IPS-18a (cell line): ENCODE data around the gene LCLAT1.

Experiments used
- H3K27ac ChIP-seq: one replicate; pipeline ENCODE4 v1.5.1; 2013; ENCODE audit warnings: low read length
- H3K27me3 ChIP-seq: one replicate; pipeline ENCODE4 v1.6.1; 2013; ENCODE audit warnings: mild to moderate bottlenecking, low read length; ENCODE audit not compliant: control insufficient read depth, insufficient read depth
- H3K36me3 ChIP-seq: one replicate; pipeline ENCODE4 v1.6.1; 2013; ENCODE audit warnings: low read depth, low read length; ENCODE audit not compliant: control insufficient read depth
- H3K4me1 ChIP-seq: one replicate; pipeline ENCODE4 v1.6.1; 2013; ENCODE audit warnings: low read depth, low read length; ENCODE audit not compliant: control insufficient read depth
- H3K4me3 ChIP-seq: one replicate; pipeline ENCODE4 v1.5.1; 2013; ENCODE audit warnings: low read length
- H3K9ac ChIP-seq: one replicate; pipeline ENCODE4 v1.6.1; 2013; ENCODE audit warnings: mild to moderate bottlenecking, low read length, moderate library complexity
- H3K9me3 ChIP-seq: one replicate; pipeline ENCODE4 v1.6.1; 2013; ENCODE audit warnings: low read depth, low read length; ENCODE audit not compliant: control insufficient read depth

Gene LCLAT1

DNA sequence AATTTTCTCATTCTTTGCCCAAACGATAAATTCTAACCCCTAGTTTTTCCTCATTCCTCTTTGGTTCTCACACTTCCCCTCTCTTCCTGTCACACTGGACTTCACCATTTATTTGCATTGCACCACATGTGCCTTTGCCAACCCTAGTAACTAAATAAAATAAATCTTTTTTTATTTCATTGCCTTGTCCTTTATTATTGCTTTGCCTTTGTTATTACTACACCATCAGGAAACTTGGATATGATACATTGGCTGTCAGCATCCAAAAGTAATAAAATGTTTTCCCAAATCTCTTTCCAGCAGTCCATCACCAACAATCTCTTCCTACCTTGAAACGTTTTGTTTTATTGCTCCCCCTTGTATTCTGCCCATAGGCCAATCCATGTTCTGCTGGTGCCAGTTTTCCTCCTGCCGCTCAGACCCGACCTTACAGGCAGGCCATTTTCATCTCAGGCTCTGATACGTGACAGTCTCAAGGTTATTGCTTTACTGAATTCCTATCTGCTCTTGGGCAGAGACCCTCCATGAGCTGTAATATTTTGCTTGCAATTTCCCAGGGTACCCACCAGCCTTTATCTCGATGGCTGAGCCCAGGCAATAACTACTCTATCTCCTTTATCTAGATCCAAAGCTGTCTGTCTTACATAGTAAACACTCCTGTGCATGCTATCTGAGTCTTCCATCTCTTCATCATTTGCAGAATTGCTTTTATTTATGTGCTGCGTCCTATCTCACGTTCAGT lies 19.3 kb upstream of the LCLAT1 start:
- Histone ChIP-seq H3K27ac (no peak overlapping the region), H3K9ac (no peak overlapping the region), H3K4me3 (no peak overlapping the region), H3K27me3 (no peaks in the 10 kb centered on the region), H3K4me1 (no peaks in the 10 kb centered on the region), H3K36me3 (no peaks in the 10 kb centered on the region), H3K9me3 (no peaks in the 10 kb centered on the region)

DNA sequence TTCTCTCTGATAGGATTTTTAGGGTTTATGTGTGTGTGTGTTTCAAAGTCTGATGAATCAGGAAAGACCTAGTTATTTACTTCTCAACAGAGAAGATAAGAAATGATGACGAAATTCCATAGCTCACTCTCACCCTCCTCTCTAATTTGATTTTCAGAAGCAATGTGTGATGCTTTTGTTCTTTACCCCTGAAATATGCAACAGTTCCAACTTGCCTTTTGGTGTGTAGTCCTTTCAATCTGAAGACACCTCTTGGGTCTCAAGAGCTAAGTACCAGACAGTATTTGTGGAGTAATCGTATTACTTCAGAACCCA lies 18.7 kb upstream of the LCLAT1 start:
- H3K9ac ChIP-seq = no peak overlapping the region

GRCh38 chr2:30428827-30429461 lies 18.1 kb upstream of the LCLAT1 start:
- Histone ChIP-seq H3K9me3 (no peaks in the 10 kb centered on the region), H3K4me3 (no peak overlapping the region), H3K36me3 (no peaks in the 10 kb centered on the region), H3K27ac (no peak overlapping the region), H3K4me1 (no peaks in the 10 kb centered on the region), H3K27me3 (no peaks in the 10 kb centered on the region), H3K9ac (no peak overlapping the region)

More for the DNA sequence above, 18.7 kb upstream of the LCLAT1 start:
- H3K4me1 ChIP-seq = no peaks in the 10 kb centered on the region
- H3K9me3 ChIP-seq = no peaks in the 10 kb centered on the region
- H3K36me3 ChIP-seq = no peaks in the 10 kb centered on the region
- no peak overlapping the region for H3K4me3 ChIP-seq
- no peaks in the 10 kb centered on the region for H3K27me3 ChIP-seq
- no peak overlapping the region for H3K27ac ChIP-seq

DNA sequence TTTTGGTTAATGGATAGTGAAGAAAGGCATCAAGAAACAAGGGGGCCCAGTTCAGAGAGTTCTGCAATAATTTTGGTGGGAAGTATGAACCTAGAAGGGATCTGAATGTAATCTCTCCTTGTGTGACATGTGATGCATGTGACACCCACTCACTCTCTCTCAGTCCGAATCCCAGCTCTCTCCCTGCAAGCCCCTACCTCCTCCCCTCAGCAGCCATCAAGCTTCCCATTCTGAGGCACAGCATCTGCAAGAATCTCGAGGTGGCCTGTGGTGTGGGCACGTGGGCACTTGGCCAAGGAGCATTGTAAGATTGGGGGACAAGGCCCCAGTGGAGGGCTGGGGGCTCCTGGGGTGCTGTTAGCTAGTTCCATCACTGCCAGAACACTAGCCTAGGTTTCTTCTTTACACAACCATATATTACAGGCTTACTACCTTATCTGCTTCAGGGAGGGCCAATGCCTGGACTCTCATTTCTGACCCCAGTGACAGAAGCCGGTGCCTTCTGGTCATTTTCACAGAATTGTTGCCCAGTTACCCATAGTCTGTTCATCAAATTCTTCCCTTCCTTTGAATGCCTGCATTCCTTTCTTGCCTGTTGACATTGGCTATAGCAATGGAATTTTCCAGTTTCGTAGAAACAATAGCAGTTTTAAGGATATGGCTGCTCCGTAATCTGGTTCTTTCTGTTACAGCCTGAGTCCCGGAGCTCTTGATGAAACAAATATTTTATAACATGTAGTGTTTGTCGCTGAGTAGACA lies 13.3 kb upstream of the LCLAT1 start:
- no peak overlapping the region for H3K27ac ChIP-seq
- no peak overlapping the region for H3K9ac ChIP-seq
- no peaks in the 10 kb centered on the region for H3K36me3 ChIP-seq
- H3K27me3 ChIP-seq = no peaks in the 10 kb centered on the region
- no peaks in the 10 kb centered on the region for H3K4me1 ChIP-seq
- no peaks in the 10 kb centered on the region for H3K9me3 ChIP-seq
- H3K4me3 ChIP-seq = no peak overlapping the region

GRCh38 chr2:30434708-30435107 lies 12.3 kb upstream of the LCLAT1 start:
- Histone ChIP-seq H3K36me3 (no peaks in the 10 kb centered on the region), H3K9ac (no peak overlapping the region), H3K4me3 (no peak overlapping the region), H3K9me3 (no peaks in the 10 kb centered on the region), H3K27me3 (no peaks in the 10 kb centered on the region), H3K27ac (no peak overlapping the region), H3K4me1 (no peaks in the 10 kb centered on the region)

DNA sequence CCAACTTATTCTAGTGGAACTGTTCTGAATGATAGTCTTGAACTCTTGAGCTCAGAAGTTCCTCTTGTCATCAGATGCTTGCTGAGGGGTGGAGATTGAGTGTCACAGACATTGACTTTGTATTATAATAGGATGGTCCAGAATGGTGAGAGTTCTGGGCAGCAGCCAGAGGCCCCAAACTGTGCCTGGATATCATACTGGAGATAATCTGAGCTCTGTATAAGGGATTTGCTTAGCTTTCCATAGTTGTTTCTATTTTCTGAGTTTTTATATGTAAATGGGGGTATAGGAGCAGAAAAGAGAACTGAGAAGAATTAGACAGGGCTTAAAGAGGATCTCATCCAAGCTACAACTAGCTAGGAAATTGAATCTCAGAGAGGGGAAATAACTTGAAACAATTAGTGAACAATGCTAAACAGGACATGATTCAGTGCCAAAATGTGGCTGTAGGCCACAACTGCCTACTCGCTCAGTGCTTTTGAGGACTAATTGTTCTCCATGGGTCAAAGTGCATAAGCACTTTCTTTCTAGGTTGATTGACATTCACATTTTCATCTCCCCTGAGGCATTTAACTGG lies 10.1 kb upstream of the LCLAT1 start:
- Histone ChIP-seq H3K27me3 (no peaks in the 10 kb centered on the region), H3K9me3 (no peaks in the 10 kb centered on the region), H3K36me3 (no peaks in the 10 kb centered on the region), H3K9ac (no peak overlapping the region), H3K27ac (no peak overlapping the region), H3K4me3 (no peak overlapping the region), H3K4me1 (no peaks in the 10 kb centered on the region)

DNA sequence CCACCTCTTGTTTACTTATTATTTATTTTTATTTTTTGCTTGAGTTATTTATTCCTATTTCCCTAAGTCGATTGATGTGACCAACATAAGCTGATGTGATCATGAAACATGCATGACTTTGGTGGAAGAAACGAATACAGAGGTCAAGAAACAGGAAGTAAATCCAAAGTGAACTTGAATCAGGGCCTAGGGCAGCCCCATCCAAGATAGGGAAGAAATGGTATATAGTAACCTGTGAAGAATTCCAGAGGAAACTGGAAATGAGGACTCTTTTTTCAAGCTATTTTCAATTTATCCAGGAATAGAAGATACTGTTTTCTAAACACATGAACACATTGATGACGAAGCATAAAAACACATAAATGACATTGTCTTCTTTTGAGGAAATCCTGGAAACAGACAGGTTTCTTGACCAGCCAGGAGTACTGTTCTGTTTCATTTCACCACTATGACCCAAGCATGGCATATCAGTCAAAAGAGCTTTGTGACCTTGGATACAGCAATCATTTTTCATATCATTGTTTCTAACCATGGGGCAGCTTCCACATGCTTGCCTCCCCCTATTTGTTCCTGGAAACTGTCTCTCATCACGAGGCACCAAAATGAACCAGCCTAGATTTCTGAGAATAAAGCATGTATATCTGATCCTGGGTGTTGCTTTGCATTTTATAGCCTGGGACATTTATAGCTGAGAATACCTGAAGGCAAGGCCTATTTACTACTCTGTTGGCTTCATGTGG lies 9.1 kb upstream of the LCLAT1 start:
- H3K9ac ChIP-seq = no peak overlapping the region
- no peaks in the 10 kb centered on the region for H3K36me3 ChIP-seq
- no peak overlapping the region for H3K4me3 ChIP-seq
- H3K27me3 ChIP-seq = no peaks in the 10 kb centered on the region
- H3K9me3 ChIP-seq = no peaks in the 10 kb centered on the region
- H3K4me1 ChIP-seq = no peaks in the 10 kb centered on the region
- no peak overlapping the region for H3K27ac ChIP-seq

DNA sequence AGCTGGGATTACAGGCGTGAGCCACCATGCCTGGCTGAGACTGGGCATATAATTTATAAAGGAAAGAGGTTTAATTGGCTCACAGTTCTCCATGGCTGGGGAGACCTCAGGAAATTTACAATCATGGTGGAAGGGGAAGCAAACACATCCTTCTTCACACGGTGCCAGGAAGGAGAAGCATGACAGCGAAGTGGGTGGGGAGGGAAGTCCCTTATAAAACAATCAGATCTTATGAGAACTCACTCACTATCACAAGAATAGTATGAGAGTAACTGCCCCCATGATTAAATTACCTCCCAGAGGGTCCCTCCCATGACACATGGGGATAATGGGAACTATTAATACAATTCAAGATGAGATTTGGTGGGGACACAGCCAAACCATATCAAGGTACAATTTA lies 7.8 kb upstream of the LCLAT1 start:
- Histone ChIP-seq H3K9ac (no peak overlapping the region), H3K27me3 (no peaks in the 10 kb centered on the region), H3K36me3 (no peaks in the 10 kb centered on the region), H3K9me3 (no peaks in the 10 kb centered on the region), H3K4me3 (no peak overlapping the region), H3K4me1 (no peaks in the 10 kb centered on the region), H3K27ac (no peak overlapping the region)

- no peak overlapping the region for H3K4me3 ChIP-seq
- H3K36me3 ChIP-seq = no peaks in the 10 kb centered on the region
- H3K4me1 ChIP-seq = no peaks in the 10 kb centered on the region
- no peak overlapping the region for H3K9ac ChIP-seq
- no peaks in the 10 kb centered on the region for H3K9me3 ChIP-seq
- H3K27ac ChIP-seq = no peak overlapping the region
- no peaks in the 10 kb centered on the region for H3K27me3 ChIP-seq
Measured at GRCh38 chr2:30439879-30440278, 7.2 kb upstream of the LCLAT1 start.

- Histone ChIP-seq H3K4me1 (no peaks in the 10 kb centered on the region), H3K27ac (no peak overlapping the region), H3K4me3 (no peak overlapping the region), H3K9me3 (no peaks in the 10 kb centered on the region), H3K36me3 (no peaks in the 10 kb centered on the region), H3K27me3 (peaks cover 3% of the 10 kb centered on the region), H3K9ac (no peak overlapping the region)
Measured at GRCh38 chr2:30441023-30441422, 6.0 kb upstream of the LCLAT1 start.

DNA sequence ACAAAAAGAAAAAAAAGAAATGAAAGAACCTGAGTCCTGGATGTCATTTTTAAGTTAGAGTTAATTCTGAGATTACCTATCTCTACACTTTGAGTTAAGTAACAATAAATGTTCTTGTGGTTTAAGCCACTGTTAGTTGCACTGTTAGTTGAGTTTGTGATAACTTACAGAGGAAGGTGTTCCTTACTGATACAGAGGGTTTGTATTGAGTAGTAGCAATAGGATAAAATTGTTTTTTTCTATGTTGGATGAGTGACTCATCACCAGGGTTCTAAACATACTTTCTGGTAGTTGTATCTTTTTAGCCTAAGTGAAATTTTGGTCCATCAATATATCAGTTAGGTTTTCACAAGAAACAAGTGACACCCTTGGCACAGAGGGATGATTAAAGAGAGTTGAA lies 4.0 kb upstream of the LCLAT1 start:
- Histone ChIP-seq H3K9ac (no peak overlapping the region), H3K27ac (no peak overlapping the region), H3K9me3 (no peaks in the 10 kb centered on the region), H3K4me3 (no peak overlapping the region), H3K27me3 (peaks cover 16% of the 10 kb centered on the region), H3K36me3 (no peaks in the 10 kb centered on the region), H3K4me1 (peaks cover 7% of the 10 kb centered on the region)
